GDM1 (cell line): Measurements from ENCODE around the gene OR6C6.
"Not testable (repeated sequence)": the region's sequence is repeated elsewhere in the genome, so short reads cannot be mapped to it uniquely, and the experiment has no call there.

Experiments used
- DNase-seq: peaks from one replicate; lab custom pipeline; 2025; lab: John Stamatoyannopoulos, UW

Gene OR6C6

DNA sequence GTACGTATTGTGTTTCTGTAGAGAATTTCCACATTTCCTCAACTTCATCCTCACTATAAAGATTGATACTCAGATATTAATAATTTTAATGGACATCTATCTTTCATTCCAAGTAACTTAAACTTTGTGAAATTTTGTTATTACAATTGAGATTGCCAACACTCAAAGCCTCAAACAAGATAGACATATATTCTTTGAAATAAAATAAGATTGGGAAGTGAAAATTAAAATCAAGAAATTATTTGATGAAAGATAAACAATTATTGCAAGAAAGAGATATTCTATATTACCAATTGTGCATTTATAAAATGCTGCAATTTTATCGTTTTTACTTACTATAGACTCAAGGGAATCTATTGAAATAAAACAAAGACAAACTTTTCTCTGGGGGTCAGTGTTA is at the start of gene OR6C6:
Gene OR6C6, minus strand, starts transcription at position 101 of the 400 bp plus-strand sequence. CDS start 1,337 bp downstream, outside the sequence.
- DNase-seq, result no peak

DNA sequence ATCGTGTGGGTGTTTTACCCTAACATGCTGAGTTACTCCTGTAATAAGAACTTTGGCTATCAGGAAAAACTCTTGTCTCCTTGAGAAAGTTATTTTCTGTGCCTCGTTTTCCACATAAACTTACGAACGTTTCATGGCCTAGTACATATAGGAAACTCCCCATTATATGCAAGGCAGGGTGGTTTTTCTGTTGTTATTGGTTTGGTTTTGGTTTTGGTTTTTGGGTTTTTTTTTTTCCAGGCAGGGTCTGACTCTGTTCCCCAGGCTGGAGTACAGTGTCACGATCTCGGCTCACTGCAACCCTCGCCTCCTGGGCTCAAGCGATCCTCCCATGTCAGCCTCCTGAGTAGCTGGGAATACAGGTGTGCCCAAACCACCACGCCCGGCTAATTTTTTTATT is 39.6 kb upstream of the OR6C6 start:
- no peak for DNase-seq

DNA sequence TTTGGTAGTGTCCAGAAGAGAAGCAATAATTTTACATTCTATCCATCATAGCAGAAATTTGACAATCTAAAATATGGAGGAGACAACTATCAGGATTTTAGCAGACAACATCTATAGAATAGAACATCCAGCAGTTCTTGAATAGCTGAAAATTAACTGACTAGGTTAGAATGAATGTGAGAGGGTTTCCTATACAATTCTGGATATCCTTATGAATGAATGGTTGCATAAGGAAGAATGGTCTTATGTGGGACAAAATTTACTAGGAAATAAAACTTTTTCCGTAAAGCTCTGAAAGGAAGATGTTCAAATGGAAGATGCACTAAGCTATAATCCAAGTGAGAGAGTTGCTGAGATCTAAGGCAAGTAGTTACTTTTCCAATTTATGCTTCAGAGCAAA is 34.1 kb upstream of the OR6C6 start, which contains the start of gene OR6C3:
Gene OR6C3, plus strand, starts transcription at position 301 of the 400 bp plus-strand sequence. CDS start 955 bp downstream, outside the sequence.
- DNase-seq, result no peak

DNA sequence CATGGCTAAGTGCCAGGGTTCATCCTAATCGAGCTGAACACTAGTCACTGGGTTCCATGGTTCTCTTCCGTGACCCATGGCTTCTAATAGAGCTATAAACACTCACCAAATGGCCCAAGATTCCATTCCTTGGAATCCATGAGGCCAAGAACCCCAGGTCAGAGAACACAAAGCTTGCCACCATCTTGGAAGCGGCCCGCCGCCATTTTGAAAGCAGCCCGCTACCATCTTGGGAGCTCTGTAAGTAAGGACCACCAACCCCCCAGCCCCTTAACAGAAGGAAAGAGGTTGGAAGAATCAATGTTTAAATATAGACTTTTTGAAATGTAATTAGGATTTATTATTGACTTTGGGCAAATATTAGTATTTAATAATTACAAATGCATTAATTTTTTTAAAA is 29.4 kb upstream of the OR6C6 start:
- DNase-seq, result not testable (repeated sequence)

DNA sequence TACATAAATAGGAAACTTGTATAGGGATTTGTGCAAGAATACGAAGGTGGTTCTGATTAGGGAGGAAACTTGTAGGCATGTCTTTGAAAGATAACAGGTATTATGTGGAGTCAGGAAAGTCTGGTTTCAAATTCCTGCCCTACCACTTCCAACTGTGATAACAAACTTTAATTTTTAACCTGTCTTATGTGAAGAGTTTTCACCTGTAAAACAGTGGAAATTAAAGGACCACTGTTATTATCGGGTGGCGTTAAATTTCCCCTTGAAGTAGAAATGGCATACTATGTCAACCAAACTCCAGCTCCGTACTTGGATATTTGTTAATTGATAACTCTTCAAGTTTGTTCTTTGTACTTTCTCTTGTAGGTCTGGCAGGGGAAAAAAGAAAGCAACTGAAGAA is 23.8 kb upstream of the OR6C6 start:
- DNase-seq, result no peak

DNA sequence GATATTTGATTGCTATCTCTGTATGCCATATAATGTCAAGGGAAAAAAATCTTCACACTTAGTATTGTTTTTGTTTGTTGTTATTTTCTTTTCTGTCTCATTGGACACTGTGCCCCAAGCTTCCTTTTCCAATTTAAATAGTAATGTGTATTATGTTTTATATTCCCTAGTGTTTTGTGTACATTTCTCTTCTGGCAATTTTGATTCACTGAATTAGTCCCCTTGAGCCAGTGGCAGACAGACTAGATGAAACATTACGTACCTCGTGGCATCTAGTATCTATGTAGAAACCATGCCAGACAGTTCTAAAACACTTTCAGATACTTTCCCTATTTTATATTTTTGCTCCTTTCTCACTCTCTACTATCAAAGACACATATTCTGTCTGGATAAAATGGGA is 17.7 kb upstream of the OR6C6 start, which contains the start of gene OR6C1:
Gene OR6C1, plus strand, starts transcription at position 301 of the 400 bp plus-strand sequence. CDS start 6,257 bp downstream, outside the sequence.
- no peak for DNase-seq

DNA sequence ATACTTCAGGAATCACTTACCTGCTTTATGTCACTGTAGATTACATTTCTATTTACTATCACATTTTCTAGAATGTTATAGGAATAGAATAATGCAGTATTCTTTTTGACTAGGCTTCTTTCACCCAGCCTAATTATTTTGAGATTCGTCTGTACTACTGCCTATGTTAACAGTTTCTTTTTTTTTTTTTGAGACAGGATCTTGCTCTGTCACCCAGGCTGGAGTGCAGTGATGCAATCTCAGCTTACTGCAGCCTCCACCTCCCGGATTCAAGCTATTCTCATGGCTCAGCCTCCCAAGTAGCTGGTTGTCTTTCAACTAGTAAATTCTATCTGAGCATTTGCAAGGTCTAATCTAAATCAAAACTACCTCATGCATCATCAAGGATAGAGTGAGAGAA is 6.4 kb downstream of the OR6C6 start:
- no peak for DNase-seq

DNA sequence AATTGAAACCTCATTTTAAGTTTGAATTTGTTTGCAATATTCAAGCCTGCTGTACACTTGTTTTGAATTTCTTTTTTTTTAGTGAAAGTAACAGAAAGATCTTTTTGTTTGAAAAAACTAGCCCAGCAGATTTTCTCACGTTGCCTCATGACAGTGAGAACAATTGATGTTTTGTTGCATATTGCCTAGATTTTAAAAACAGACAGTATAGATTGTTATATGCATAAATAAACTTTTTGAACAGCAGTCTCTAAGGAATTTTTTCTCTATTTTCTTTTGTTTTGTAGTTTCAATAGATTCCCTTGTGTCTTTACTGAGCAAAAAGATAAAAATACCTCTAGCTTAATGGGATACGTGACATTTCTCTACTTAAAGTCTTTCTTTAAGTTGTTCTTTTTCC is 15.4 kb downstream of the OR6C6 start:
- DNase-seq, result no peak

DNA sequence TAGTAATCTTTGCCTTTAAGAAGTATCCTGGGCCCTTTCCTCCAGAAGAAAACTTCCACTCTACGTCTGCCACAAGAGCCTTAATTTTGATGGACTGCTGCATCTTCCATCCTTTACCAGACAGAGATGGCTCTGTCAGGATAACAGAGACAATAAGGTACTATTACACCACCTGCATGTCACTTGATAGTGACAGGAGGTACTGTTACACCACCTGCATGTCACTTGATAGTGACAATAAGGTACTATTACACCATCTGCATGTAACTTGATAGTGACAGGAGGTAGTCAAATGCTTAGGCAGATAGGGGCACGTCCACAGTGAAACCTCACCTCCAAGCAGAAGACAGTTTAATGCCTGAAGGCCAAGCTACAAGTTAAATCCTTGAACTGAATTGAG is 38.1 kb downstream of the OR6C6 start:
- no peak for DNase-seq

DNA sequence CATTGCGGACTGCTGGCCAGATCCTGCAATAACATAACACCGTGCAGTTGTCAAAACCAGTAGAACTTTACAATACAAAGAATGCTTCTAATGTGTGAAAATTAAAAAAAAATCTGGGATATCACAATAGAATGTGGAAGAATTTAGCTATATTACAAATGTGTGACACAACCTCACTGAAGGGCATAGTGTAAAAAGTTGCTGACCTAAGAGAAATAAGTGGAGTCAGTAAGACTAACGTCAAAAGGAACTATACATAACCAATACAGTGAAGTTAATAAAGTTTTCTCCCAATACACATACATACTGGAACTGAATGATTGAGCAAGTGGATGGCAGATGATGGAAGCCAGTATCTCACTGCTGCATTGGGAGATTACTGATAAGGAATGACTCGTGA is 39.5 kb downstream of the OR6C6 start:
- no peak for DNase-seq

DNA sequence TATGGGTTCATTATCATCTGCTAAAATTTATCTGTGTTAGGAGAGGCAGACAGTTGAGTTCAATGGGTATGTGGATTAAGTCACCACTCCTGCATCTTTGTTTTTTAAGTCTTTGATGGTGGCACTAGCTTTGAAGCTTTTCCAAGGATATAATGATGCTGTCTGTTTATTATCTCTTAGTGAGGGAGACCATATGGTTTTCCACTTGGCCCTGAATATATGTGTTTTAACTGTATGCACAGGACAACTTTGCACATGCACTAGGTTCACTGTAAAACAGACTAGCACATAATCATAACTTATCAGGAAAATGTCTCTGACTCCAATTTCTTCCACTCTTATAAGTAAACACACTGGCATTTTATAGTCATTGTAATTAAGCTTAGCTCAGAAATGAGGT is 43.1 kb downstream of the OR6C6 start:
- DNase-seq, result no peak

DNA sequence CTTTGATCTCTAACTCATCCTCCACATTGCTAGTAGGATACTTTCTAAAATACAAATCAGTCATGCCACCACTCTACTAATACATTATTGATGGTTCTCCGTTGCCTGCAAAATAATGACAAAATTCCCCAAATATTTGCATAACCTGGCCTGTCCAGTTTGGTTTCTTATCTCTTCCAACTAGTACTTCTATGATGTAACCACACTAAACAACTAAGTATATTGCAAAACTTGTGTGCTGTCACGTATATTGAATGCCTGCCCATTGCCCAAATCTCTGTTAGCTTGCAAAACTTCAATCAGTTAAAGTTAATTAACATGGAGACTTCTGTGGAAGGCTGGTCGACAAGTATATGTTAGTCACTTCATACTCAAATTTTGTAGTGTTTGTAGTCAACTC is 45.4 kb downstream of the OR6C6 start:
- no peak for DNase-seq

DNA sequence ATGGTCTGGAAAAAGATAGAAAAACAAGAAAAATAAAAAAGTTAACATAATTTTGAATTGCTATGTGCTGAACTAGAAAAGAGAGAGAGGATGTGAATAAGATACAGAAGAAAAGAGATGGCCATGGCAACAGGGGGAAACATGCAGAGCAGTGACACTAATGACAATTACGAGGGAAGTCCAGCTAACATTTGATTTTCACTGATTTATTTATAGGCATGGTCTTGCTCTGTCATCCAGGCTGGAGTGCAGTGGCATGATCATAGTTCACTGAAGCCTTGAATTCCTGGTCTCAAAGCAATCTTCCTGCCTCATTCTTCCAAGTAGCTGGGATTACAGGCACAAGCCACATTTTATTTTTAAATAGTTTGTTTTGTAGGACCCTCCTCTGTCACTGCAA is 50.2 kb downstream of the OR6C6 start:
- DNase-seq, result no peak

DNA sequence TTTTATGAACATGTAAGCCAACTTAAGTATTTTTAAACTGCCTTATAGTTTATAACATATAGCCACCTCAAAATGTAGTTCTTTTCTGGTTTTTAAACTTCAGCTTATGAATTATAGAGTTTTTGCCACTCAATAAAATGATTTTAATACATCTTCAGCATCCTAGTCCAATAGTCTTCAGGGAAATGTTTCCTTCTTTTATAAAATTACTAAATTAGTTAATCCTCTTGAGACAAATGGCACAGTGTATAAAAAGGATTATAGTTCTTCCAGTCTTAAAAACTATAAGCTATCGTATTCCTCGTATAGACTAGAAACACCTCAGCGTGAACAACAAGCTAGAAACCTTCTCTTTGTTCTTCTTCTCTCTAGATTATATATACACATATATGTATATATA is 52.1 kb downstream of the OR6C6 start, which contains the start of gene OR6C74:
Gene OR6C74, plus strand, starts transcription at position 301 of the 400 bp plus-strand sequence. CDS start 2,679 bp downstream, outside the sequence.
- no peak for DNase-seq
